Measurements from ENCODE around the gene FHL1. TPM values are rescaled to one million over a fixed set of nuclear protein-coding genes. Genes with fewer than 3 reads are reported as not detected.

The FHL1 gene
- total RNA-seq, 1 donor from 2014 or later = 26.8 TPM

DNA sequence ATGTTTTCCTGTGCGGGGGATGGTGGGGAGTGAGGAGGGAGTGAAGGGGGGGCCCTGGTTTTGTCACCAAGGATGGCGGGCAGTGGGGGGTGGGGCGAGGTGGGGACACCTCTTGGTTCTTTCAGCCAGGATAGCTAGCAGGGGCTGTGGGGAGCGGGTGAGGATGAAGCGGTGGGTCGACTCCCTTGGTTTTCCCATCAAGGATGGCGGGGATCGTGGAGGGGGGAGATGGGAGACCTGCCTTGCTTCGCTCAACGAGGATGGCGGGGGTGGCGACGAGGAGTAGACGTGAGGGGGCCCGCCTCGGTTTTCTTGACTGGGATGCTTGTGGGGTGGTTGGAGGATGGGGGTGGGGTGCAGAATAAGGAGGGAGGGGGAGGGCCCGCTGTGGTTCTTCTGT is 643 bp downstream of the FHL1 start:
- DNase-seq (ENCODE audit: low spot score in 2 of 2, unreplicated experiment in 2 of 2) = no peak
- Mint-ChIP-seq H3K4me3 (peak overlapping the region; percentile 58), H3K27me3 (ENCODE audit: low read depth) (peaks cover 60% of the 10 kb centered on the region), H3K4me1 (no peaks in the 10 kb centered on the region), H3K27ac (no peak overlapping the region), H3K9me3 (peaks cover 40% of the 10 kb centered on the region), H3K36me3 (no peaks in the 10 kb centered on the region)
- TF ChIP-seq CTCF (IDR thresholded peaks at IDR 0.05; ENCODE audit: unreplicated experiment) = no peak

DNA sequence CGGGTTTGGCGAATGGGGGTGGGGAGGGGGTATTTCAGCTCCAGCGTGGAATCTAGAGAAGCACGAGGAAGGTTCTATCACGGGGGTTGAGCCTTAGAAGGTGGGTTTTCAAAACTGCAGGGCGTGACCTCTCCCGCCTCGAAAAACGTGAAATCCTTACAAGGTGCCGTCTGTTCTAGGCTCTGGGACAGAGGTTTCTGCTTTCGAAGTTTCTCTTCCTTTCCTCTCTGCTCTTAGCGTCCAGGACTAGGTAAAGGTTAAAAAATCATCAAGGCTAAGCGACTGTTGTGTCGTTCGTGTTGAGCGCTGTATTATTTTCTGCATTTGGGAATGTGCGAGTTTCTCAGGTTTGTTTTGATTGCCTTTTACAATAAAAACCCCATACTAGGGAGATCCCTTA is 1.1 kb downstream of the FHL1 start:
- Mint-ChIP-seq H3K4me1 (no peaks in the 10 kb centered on the region), H3K4me3 (peak overlapping the region; percentile 58), H3K27ac (no peak overlapping the region), H3K27me3 (ENCODE audit: low read depth) (peaks cover 58% of the 10 kb centered on the region), H3K36me3 (no peaks in the 10 kb centered on the region), H3K9me3 (peaks cover 38% of the 10 kb centered on the region)
- TF ChIP-seq CTCF (IDR thresholded peaks at IDR 0.05; ENCODE audit: unreplicated experiment) = no peak
- DNase-seq (ENCODE audit: low spot score in 2 of 2, unreplicated experiment in 2 of 2) = no peak

- no peaks in the 10 kb centered on the region for H3K4me1 Mint-ChIP-seq
- H3K4me3 Mint-ChIP-seq = no peak overlapping the region
- no peak for DNase-seq (ENCODE audit: low spot score in 2 of 2, unreplicated experiment in 2 of 2)
- H3K36me3 Mint-ChIP-seq = no peaks in the 10 kb centered on the region
- no peak for TF ChIP-seq CTCF (IDR thresholded peaks at IDR 0.05; ENCODE audit: unreplicated experiment)
- H3K27ac Mint-ChIP-seq = no peak overlapping the region
- H3K9me3 Mint-ChIP-seq = peaks cover 17% of the 10 kb centered on the region
- H3K27me3 Mint-ChIP-seq (ENCODE audit: low read depth) = peaks cover 10% of the 10 kb centered on the region
Measured at GRCh38 chrX:136154998-136155397, 7.7 kb downstream of the FHL1 start.

GRCh38 chrX:136156560-136157117 is 9.3 kb downstream of the FHL1 start:
- no peaks in the 10 kb centered on the region for H3K4me1 Mint-ChIP-seq
- H3K9me3 Mint-ChIP-seq = peaks cover 17% of the 10 kb centered on the region
- no peaks in the 10 kb centered on the region for H3K27me3 Mint-ChIP-seq (ENCODE audit: low read depth)
- no peak for DNase-seq (ENCODE audit: low spot score in 2 of 2, unreplicated experiment in 2 of 2)
- H3K36me3 Mint-ChIP-seq = no peaks in the 10 kb centered on the region
- TF ChIP-seq CTCF (IDR thresholded peaks at IDR 0.05; ENCODE audit: unreplicated experiment) = no peak
- no peak overlapping the region for H3K4me3 Mint-ChIP-seq
- no peak overlapping the region for H3K27ac Mint-ChIP-seq

DNA sequence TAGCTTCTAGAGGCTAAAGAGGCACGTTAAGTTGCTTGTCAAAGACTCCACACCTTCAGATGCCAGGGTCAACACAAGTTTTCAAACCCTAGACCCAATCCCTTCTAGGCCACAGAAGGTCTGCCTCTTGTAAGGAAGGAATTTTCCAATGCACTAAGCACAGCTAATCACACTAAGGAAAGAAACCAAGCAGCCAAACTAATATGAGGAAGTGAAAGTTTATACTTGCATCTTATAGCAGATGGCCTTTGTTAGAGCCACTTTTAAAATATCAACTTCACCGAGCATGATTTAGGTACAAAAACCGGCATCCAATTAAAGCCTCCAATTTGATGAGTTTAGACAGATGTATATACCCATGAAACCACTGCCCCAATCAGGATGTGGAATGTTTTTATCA is 9.9 kb downstream of the FHL1 start:
- Mint-ChIP-seq H3K36me3 (no peaks in the 10 kb centered on the region), H3K27ac (no peak overlapping the region), H3K9me3 (peaks cover 12% of the 10 kb centered on the region), H3K4me3 (no peak overlapping the region), H3K4me1 (no peaks in the 10 kb centered on the region), H3K27me3 (ENCODE audit: low read depth) (no peaks in the 10 kb centered on the region)
- no peak for DNase-seq (ENCODE audit: low spot score in 2 of 2, unreplicated experiment in 2 of 2)
- no peak for TF ChIP-seq CTCF (IDR thresholded peaks at IDR 0.05; ENCODE audit: unreplicated experiment)

DNA sequence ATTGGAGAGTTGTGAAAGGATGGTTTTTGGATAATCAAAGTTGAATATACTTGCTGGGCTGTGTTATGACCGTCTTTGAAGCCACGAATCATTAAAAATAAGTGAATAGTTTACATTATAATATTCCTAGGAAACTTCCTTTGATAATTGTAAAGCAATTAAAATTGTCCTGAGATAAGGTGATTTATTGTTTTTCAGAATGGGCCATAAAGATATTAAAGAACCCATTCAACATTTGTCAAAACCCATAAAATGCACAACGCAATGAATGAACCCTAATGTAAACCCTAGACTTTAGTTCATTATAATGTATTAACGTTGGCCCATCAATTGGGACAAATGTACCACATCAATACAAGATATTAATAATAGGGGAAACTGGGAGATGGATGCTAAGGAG is 11.4 kb downstream of the FHL1 start:
- H3K4me1 Mint-ChIP-seq = no peaks in the 10 kb centered on the region
- peaks cover 8% of the 10 kb centered on the region for H3K9me3 Mint-ChIP-seq
- no peak for DNase-seq (ENCODE audit: low spot score in 2 of 2, unreplicated experiment in 2 of 2)

More for the DNA sequence above, 11.4 kb downstream of the FHL1 start:
- no peaks in the 10 kb centered on the region for H3K27me3 Mint-ChIP-seq (ENCODE audit: low read depth)
- no peak for TF ChIP-seq CTCF (IDR thresholded peaks at IDR 0.05; ENCODE audit: unreplicated experiment)
- H3K4me3 Mint-ChIP-seq = no peak overlapping the region
- H3K36me3 Mint-ChIP-seq = no peaks in the 10 kb centered on the region
- H3K27ac Mint-ChIP-seq = no peak overlapping the region
